ENCODE data around the gene NACC1. TPM values are rescaled to one million over a fixed set of nuclear protein-coding genes. Genes with fewer than 3 reads are reported as not detected.

NACC1 gene
- total RNA-seq, 3 donors from 2014 or later, result 8.5 to 20.5 (median 19.7) TPM

- Histone ChIP-seq H3K27me3 (no peaks in the 10 kb centered on the region), H3K9me3 (no peaks in the 10 kb centered on the region), H3K4me1 (peaks cover 5 to 9% of the 10 kb centered on the region in 2 donors), H3K4me3 (peak overlapping the region; percentile 72 to 84 (median 77)), H3K27ac (peak overlapping the region; percentile 99 to 100), H3K36me3 (no peaks in the 10 kb centered on the region)
- peak; percentile 97 to 99 for DNase-seq (ENCODE audit: low spot score in 2 of 2)
- TF ChIP-seq CTCF (IDR thresholded peaks at IDR 0.05), result peak in 1 of 3 donors; percentile 24
- TF ChIP-seq POLR2A (IDR thresholded peaks at IDR 0.05), result peak; percentile 100
- TF ChIP-seq POLR2AphosphoS5 (IDR thresholded peaks at IDR 0.05), result peak; percentile 100
- intact Hi-C loops (cut with DNase I; ENCODE audit: low total_unique reads), result no loop called here
These were observed 35.0 kb downstream of the NACC1 start for GRCh38 chr19:13152974-13153568.

- peak in 2 of 3 donors; percentile 19 to 38 for TF ChIP-seq POLR2AphosphoS5 (IDR thresholded peaks at IDR 0.05)
- TF ChIP-seq POLR2A (IDR thresholded peaks at IDR 0.05), result no peak
- TF ChIP-seq CTCF (IDR thresholded peaks at IDR 0.05), result no peak
- Histone ChIP-seq H3K4me1 (peaks cover 4 to 9% of the 10 kb centered on the region in 2 donors), H3K9me3 (no peaks in the 10 kb centered on the region), H3K27me3 (no peaks in the 10 kb centered on the region), H3K4me3 (peak overlapping the region; percentile 72 to 84 (median 77)), H3K36me3 (no peaks in the 10 kb centered on the region), H3K27ac (peak overlapping the region; percentile 99 to 100)
- intact Hi-C loops (cut with DNase I; ENCODE audit: low total_unique reads), result no loop called here
- peak in 1 of 2 donors; percentile 35 for DNase-seq (ENCODE audit: low spot score in 2 of 2)
These were observed 35.6 kb downstream of the NACC1 start for GRCh38 chr19:13153569-13154240.

GRCh38 chr19:13154241-13154778 lies 36.2 kb downstream of the NACC1 start:
- Histone ChIP-seq H3K27me3 (no peaks in the 10 kb centered on the region), H3K27ac (peak overlapping the region; percentile 99 to 100), H3K36me3 (no peaks in the 10 kb centered on the region), H3K9me3 (no peaks in the 10 kb centered on the region), H3K4me3 (peak overlapping the region; percentile 72 to 84 (median 77)), H3K4me1 (peaks cover 0 to 9% of the 10 kb centered on the region in 2 donors)
- intact Hi-C loops (cut with DNase I; ENCODE audit: low total_unique reads), result no loop called here
- DNase-seq (ENCODE audit: low spot score in 2 of 2), result peak; percentile 93 to 96
- TF ChIP-seq CTCF (IDR thresholded peaks at IDR 0.05), result peak in 1 of 3 donors; percentile 44
- peak; percentile 74 for TF ChIP-seq POLR2A (IDR thresholded peaks at IDR 0.05)
- TF ChIP-seq POLR2AphosphoS5 (IDR thresholded peaks at IDR 0.05), result peak; percentile 89 to 100 (median 92)

- Histone ChIP-seq H3K27me3 (no peaks in the 10 kb centered on the region), H3K36me3 (no peaks in the 10 kb centered on the region), H3K27ac (peak overlapping the region; percentile 99 to 100), H3K9me3 (no peaks in the 10 kb centered on the region), H3K4me1 (peaks cover 0 to 9% of the 10 kb centered on the region in 2 donors), H3K4me3 (peak overlapping the region; percentile 72 to 84 (median 77))
- TF ChIP-seq CTCF (IDR thresholded peaks at IDR 0.05), result peak in 2 of 3 donors; percentile 9 to 10
- peak; percentile 32 for TF ChIP-seq POLR2A (IDR thresholded peaks at IDR 0.05)
- peak in 2 of 3 donors; percentile 51 to 69 for TF ChIP-seq POLR2AphosphoS5 (IDR thresholded peaks at IDR 0.05)
- peak; percentile 95 to 96 for DNase-seq (ENCODE audit: low spot score in 2 of 2)
- intact Hi-C loops (cut with DNase I; ENCODE audit: low total_unique reads), result no loop called here
These were observed 36.9 kb downstream of the NACC1 start for GRCh38 chr19:13154911-13155471.

All from breast epithelium (tissue), 4 donors.